NCI-H345 treated with DMSO at 0.1 percent for 48 hours (cell line): Measurements from ENCODE around the gene LRRD1.
"Not testable (repeated sequence)": the region's sequence is repeated elsewhere in the genome, so short reads cannot be mapped to it uniquely, and the experiment has no call there.

Experiments
- DNase-seq: peaks from one replicate; lab custom pipeline; 2025; ENCODE audit not compliant: unreplicated experiment; lab: John Stamatoyannopoulos, UW

The LRRD1 gene

GRCh38 chr7:92142791-92143190, 36.2 kb downstream of the LRRD1 start:
- DNase-seq = not testable (repeated sequence)

GRCh38 chr7:92141161-92141560, 37.8 kb downstream of the LRRD1 start:
- DNase-seq = no peak

- DNase-seq = no peak
These were observed 41.4 kb downstream of the LRRD1 start for GRCh38 chr7:92137557-92137956.

- DNase-seq = peak; percentile 63
These were observed 43.7 kb downstream of the LRRD1 start for GRCh38 chr7:92135052-92135889.

GRCh38 chr7:92134271-92135051, 44.5 kb downstream of the LRRD1 start, which contains the start of gene CYP51A1:
Gene CYP51A1, minus strand, starts transcription at chr7:92134477. Its CDS starts 113 bp downstream, at chr7:92134364.
- peak; percentile 86 for DNase-seq

- DNase-seq = peak; percentile 37
These were observed 45.1 kb downstream of the LRRD1 start for GRCh38 chr7:92133737-92134270.

GRCh38 chr7:92133133-92133736, 45.7 kb downstream of the LRRD1 start:
- DNase-seq = no peak

- no peak for DNase-seq
These were observed 47.1 kb downstream of the LRRD1 start for GRCh38 chr7:92131764-92132330.

- no peak for DNase-seq
These were observed 47.8 kb downstream of the LRRD1 start for GRCh38 chr7:92131093-92131492.

GRCh38 chr7:92121681-92122080, 57.3 kb downstream of the LRRD1 start:
- no peak for DNase-seq

- DNase-seq = no peak
These were observed 59.7 kb downstream of the LRRD1 start for GRCh38 chr7:92119213-92119759.

- no peak for DNase-seq
These were observed 62.0 kb downstream of the LRRD1 start for GRCh38 chr7:92116949-92117348.

- DNase-seq = no peak
These were observed 63.1 kb downstream of the LRRD1 start for GRCh38 chr7:92115821-92116220.

- DNase-seq = no peak
These were observed 68.1 kb downstream of the LRRD1 start for GRCh38 chr7:92110857-92111256.

GRCh38 chr7:92108821-92109220, 70.1 kb downstream of the LRRD1 start:
- no peak for DNase-seq

GRCh38 chr7:92102862-92103261, 76.1 kb downstream of the LRRD1 start:
- not testable (repeated sequence) for DNase-seq

GRCh38 chr7:92100534-92100933, 78.4 kb downstream of the LRRD1 start:
- DNase-seq = no peak

GRCh38 chr7:92095380-92095779, 83.6 kb downstream of the LRRD1 start:
- DNase-seq = no peak
